ENCODE measurements around the gene ANKRD13A.
"Not testable (repeated sequence)": the region's sequence is repeated elsewhere in the genome, so short reads cannot be mapped to it uniquely, and the experiment has no call there.

Gene ANKRD13A

DNA sequence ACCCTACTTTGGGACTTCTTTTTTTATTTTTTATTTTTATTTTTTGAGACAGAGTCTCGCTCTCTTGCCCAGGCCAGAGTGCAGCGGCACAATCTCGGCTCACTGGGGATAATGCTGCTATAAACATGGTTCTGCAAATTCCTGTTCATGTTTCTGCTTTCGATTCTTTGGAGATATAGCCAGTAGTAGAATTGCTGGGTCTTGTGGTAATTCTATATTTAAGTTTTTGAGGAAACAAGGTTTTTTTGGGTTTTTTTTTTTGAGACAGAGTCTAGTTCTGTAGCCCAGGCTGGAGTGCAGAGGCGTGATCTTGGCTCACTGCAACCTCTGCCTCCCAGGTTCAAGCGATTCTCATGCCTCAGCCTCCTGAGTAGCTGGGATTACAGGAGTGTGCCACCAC, 89.0 kb downstream of the ANKRD13A start:
- not testable (repeated sequence) for DNase-seq

- no peak for DNase-seq
These were observed 89.7 kb downstream of the ANKRD13A start for GRCh38 chr12:110088936-110089335.

All from activated naive CD4-positive, alpha-beta T cell treated with anti-CD3 and anti-CD28 coated beads, Interleukin-2, amount 50 U/mL, for 16 hours (primary cell).